ENCODE measurements around the gene DVL1.

DVL1 gene

GRCh38 chr1:1333551-1334241, 15.5 kb downstream of the DVL1 start:
- no peaks in the 10 kb centered on the region for H3K27me3 ChIP-seq (ENCODE audit: insufficient read depth, low read depth, severe bottlenecking)
- peaks cover 29% of the 10 kb centered on the region for H3K36me3 ChIP-seq
- H3K9me3 ChIP-seq (ENCODE audit: severe bottlenecking): no peaks in the 10 kb centered on the region
- no peak overlapping the region for H3K4me3 ChIP-seq (ENCODE audit: low read depth, low read length)
- TF ChIP-seq CTCF (IDR thresholded peaks at IDR 0.05; ENCODE audit: low read depth, low read length): no peak
- H3K27ac ChIP-seq: no peak overlapping the region
- no peak for DNase-seq

GRCh38 chr1:1332774-1333480, 16.3 kb downstream of the DVL1 start:
- Histone ChIP-seq H3K27ac (no peak overlapping the region), H3K9me3 (ENCODE audit: severe bottlenecking) (no peaks in the 10 kb centered on the region), H3K4me3 (ENCODE audit: low read depth, low read length) (no peak overlapping the region), H3K27me3 (ENCODE audit: insufficient read depth, low read depth, severe bottlenecking) (no peaks in the 10 kb centered on the region), H3K36me3 (peaks cover 23% of the 10 kb centered on the region)
- TF ChIP-seq CTCF (IDR thresholded peaks at IDR 0.05; ENCODE audit: low read depth, low read length): no peak
- DNase-seq: no peak

GRCh38 chr1:1332031-1332755, 17.0 kb downstream of the DVL1 start:
- Histone ChIP-seq H3K4me3 (ENCODE audit: low read depth, low read length) (no peak overlapping the region), H3K36me3 (peaks cover 23% of the 10 kb centered on the region), H3K27ac (no peak overlapping the region), H3K27me3 (ENCODE audit: insufficient read depth, low read depth, severe bottlenecking) (no peaks in the 10 kb centered on the region), H3K9me3 (ENCODE audit: severe bottlenecking) (no peaks in the 10 kb centered on the region)
- no peak for TF ChIP-seq CTCF (IDR thresholded peaks at IDR 0.05; ENCODE audit: low read depth, low read length)
- no peak for DNase-seq

- H3K36me3 ChIP-seq: peaks cover 20% of the 10 kb centered on the region
- no peak within 1 kb of the TSS; the same call in 1 of the 2 replicates for H3K27ac ChIP-seq
- DNase-seq: no peak
- no peak within 1 kb of the TSS for H3K4me3 ChIP-seq (ENCODE audit: low read depth, low read length)
- no peak for TF ChIP-seq CTCF (IDR thresholded peaks at IDR 0.05; ENCODE audit: low read depth, low read length)
- no peaks in the 10 kb centered on the region for H3K9me3 ChIP-seq (ENCODE audit: severe bottlenecking)
- no peaks in the 10 kb centered on the region for H3K27me3 ChIP-seq (ENCODE audit: insufficient read depth, low read depth, severe bottlenecking)
Measured at GRCh38 chr1:1331068-1331965, 17.9 kb downstream of the DVL1 start, which contains the start of gene TAS1R3. Gene TAS1R3 (plus strand): TSS chr1:1331280. CDS start chr1:1331346, 66 bp downstream.

- peaks cover 16% of the 10 kb centered on the region for H3K36me3 ChIP-seq
- TF ChIP-seq CTCF (IDR thresholded peaks at IDR 0.05; ENCODE audit: low read depth, low read length): no peak
- no peaks in the 10 kb centered on the region for H3K27me3 ChIP-seq (ENCODE audit: insufficient read depth, low read depth, severe bottlenecking)
- H3K9me3 ChIP-seq (ENCODE audit: severe bottlenecking): no peaks in the 10 kb centered on the region
- no peak for DNase-seq
- no peak overlapping the region for H3K4me3 ChIP-seq (ENCODE audit: low read depth, low read length)
- H3K27ac ChIP-seq: no peak overlapping the region; the same call in 1 of the 2 replicates
Measured at GRCh38 chr1:1330366-1331067, 18.7 kb downstream of the DVL1 start.
